Amygdala (tissue), 56 donors: ENCODE results near the gene INTS1.
"Not testable (repeated sequence)": the region's sequence is repeated elsewhere in the genome, so short reads cannot be mapped to it uniquely, and the experiment has no call there.

Source experiments
- DNase-seq, 56 donors: peaks; one replicate each; lab custom pipeline; 2025; lab: John Stamatoyannopoulos, UW

The INTS1 gene

DNA sequence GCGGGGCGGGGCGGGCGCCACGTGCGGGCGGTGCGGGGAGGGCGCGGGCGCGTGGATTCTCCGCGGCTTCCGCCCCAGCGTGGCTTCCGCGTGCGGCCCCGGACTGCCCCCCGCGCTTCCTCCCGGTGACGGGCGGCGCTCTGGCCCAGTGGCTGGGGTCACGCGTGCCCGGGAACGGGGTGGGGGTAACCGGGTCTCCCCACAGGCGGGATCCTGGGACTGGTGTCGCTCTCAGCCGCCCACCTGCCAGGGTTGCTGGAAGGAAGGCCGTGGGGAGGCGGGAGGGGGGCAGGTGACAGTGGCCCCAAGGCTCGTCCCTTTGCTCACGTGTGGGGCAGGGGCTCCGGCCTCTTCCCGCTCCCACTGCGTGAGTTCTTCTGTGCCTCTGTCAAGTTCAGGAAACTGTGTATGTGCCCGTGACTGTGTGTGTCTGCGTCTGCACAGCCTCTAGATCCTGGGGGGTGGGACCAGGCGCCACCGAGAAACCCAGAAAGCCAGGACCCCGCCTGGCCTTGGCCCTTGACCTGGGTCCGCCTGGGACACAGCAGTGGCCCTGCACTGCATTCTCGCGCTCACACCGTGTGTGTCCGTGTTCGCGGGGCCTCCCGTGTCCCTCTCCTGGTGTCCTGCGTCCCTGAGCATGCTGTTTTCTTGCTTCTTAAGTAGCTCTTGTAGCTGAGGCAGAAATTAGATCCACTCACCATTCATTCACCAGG is 27.2 kb upstream of the INTS1 start:
- DNase-seq = peak in 11 of 56 donors; percentile 17 to 52 (median 40)

DNA sequence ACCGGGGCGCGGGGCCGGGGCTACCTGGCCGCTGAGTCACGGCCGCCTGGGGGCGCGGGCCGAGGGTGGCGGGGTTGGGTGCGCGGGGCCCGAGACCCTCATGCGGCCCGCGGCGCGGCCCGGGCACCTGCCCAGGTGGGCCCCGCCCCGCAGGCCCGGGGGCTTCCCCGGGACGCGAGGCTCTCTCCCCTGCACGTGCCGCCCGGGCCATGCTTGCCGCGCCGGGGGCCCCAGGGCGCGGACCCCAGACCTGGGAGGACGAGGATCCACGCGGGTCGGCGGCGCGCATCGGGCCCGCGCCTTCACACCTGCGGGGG is 26.7 kb upstream of the INTS1 start:
- DNase-seq = no peak

DNA sequence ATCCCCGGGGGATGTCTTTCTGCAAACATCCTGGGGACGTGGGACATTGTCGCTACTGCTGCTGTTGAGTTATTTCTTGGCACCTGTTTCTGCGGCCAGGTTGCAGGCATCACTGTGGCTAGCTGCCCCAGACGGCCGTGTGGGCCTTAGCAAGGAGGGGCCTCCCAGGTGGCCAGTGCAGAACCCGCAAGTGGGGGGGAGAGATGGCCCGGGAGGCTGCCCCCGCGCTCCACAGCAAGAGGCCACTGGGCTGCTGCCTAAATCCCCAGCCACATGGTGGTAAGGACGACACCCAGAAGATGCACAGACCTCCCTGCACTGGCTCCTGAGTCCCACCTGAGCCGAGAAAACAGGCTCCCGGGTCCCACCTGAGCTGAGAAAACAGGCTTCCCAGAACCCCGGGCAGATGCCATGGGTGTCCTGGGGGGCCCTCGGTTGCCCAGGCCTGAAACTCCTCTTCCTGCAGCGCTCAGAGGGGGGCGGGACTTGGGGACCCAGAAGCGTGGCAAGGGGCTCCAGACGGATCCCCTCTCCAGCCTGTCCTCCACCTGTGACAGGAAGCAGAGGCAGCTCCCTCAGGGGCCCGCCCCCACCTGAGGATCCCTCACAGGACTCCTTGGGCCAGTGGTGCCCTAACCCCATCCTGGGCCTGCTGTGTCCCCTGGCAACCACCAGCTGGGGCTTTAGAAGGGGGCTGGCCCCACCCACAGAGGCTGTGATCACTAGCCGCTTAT is 25.4 kb upstream of the INTS1 start:
- no peak for DNase-seq

DNA sequence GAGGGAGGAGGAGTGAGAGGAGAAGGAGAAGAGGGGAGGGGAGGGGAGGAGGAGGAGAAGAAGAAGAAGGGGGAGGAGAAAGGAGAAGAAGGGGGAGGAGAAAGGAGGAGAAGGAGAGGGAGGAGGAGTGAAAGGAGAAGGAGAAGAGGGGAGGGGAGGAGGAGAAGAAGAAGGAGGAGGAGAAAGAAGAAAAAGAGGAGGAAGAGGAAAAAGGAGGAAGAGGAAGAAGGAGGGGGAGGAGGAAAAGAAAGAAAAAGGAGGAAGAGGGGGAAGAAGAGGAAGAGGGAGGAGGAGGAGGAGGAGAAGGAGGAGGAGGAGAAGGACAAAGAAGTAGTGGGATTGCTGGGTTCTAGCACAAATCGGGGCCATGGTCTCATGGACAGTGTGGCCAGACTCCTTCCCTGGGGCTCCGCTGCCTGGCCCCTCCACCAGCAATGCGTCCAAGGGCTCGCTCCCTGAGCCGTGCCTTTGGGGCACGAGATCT is 22.1 kb upstream of the INTS1 start:
- DNase-seq = no peak

DNA sequence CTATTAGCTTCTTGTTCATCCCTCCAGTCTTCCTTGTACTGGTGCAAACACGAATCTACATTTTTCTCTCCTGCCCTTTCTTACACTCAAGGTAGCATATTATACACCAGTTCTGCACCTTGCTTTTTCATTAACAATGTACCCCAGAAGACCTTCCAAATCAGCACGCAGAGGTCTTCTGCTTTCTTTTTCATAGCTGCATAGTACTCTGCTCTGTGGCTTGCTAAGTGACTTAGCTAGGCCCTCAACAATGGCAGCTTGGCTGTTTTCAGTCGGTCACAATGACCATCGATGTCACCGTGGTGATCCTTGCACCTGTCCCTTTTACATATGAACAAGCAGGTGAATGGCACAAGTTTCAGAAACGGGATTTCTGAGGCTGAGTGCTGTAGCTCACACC is 21.2 kb upstream of the INTS1 start:
- no peak for DNase-seq

DNA sequence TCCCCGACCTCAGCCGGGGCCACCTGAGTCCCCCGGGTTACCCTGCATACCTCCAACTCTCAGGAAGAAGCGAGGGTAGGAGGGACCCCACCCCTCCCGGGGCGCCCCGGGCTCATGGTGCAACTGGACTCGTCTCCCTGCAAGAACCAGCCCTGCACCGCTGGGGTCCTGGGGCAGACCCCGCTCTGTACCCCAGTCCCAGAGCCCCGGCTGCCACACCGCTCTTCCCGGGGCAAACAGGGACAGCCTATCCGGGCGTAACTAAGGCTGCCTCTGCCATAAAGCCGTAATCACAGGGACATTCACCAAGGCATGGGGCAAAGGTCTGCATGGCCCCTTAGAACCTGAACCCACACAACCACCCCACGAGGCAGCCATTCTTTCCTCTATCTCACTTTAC is 19.7 kb upstream of the INTS1 start:
- no peak for DNase-seq

DNA sequence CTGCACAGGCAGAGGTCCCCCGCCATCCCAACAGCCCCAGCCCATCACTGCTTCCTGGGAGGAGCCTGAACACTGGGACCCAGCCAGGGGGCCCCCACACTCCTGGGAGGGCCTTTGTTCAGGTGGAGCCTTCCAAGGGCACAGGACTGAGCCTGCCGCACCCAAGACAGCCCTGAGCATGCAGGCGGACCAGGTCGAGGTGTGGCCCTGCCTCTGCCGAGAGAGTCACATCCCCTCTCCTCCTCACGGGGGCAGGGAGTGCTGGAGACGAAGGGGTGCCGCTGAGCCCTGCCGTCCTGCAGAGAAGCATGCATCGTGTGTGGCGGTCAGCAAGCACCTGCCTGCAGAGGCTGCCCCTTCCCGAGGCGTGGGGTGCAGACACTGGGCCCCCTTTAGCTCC is 19.0 kb upstream of the INTS1 start:
- no peak for DNase-seq

DNA sequence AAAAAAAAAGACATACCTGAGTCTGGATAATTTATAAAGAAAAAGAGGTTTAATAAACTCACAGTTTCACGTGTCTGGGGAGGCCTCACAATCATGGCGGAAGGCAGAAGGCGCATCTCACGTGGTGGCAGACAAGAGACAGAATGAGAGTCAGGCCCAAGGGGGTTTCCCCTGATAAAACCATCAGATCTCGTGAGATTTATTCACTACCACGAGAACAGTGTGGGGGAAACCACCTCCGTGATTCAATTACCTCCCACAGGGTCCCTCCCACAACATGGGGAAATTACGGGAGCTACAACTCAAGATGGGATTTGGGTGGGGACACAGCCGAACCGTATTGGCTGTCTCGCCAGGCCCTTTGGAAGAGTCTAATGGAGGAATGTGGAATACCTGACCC is 17.3 kb upstream of the INTS1 start:
- DNase-seq = no peak

DNA sequence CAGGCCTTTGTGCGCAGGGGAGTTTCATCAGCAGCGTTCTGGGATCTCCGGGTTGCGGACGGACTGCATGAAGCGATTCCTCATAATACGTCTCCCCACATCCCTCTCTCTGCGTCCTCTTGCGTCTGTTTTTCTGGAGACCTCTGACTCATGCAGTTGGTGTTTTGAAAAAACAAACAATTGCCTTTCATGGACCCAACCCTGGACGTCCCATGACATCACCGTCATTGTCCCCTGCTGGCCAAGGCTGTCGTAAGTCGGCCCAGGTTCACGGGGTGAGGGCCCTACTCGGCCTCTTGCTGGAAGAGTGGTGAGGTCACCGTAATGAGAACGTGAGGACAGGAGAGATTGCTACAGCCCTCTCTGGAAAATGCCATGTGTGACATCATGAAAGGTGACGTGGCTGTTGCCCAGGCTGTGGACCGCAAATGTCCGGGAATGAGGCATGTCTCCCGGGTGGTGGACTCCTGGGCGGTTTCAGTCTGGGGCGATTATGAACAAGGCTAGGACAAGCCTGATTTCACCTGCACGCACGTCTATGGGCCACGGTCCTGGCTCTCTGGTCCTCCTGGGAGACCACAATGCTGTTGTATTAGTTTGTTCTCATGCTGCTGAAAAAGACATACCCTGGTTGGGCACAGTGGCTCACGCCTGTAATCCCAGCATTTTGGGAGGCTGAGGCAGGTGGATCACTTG is 16.5 kb upstream of the INTS1 start:
- DNase-seq = no peak

DNA sequence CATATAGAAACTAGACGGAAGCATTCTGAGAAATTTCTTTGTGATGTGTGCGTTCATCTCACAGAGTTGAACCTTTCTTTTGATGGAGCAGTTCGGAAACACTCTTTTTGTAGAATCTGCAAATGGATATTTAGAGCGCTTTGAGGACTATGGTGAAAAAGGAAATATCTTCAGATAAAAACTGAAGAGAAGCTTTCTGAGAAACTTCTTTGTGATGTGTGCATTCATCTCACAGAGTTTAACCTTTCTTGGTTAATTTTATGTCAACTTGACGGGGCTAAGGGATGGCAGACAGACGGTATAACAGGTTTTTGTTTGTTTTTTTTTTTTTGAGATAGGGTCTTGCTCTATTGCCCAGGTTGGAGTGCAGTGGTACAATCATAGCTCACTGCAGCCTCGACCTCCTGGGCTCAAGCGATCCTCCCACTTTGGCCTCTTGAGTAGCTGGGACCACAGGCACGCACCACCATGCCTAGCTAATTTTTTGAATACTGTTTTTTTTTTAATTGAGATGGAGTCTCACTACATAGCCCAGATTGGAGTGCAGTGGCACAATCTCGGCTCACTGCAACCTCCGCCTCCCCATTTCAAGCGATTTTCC is 15.2 kb upstream of the INTS1 start:
- DNase-seq = not testable (repeated sequence)

DNA sequence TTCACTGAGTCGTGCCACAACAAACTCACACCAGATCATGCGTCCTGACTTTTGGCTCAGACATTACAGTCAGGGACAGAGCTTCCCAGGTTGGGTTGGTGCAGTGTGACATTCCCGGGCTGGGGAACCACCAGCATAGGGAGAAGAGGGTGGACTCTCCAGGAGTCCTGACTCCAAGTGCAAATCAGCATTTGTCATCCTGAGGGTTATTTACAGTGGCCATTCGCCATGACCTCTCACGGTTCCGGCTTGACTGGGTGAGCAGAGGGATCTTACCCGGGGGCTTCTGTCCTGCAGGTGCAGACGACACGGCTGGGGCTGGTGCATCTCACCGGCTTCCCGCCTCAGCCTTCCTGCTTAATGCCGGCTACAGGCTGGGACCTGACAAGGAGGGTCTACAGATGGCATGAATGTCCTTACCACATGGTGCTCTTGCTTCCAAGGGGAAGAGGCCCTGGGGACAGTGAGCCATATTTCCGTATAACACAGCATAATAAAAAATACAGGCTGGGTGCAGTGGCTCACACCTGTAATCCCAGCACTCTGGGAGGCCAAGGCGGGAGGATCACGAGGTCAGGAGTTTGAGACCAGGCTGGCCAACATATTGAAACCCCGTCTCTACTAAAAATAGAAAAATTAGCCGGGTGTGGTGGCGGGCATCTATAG is 12.5 kb upstream of the INTS1 start:
- DNase-seq = no peak

DNA sequence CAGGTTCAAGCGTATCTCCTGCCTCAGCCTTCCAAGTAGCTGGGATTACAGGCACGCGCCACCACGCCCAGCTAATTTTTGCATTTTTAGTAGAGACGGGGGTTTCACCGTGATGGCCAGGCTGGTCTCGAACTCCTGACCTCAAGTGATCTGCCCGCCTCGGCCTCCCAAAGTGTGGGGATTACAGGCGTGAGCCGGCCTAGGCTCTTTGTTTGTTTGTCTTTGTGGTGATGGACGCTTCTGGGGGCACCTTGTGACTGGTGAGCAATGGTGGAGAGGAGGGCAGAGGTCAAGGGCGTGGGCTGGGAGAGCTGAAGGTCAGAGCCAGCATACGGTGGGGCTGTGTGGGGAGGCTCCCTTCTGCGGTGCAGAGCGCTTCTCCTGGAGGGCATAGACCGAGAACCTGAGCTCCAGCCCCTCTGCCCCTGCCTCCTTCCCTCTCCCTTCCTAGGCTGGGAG is 11.3 kb upstream of the INTS1 start:
- not testable (repeated sequence) for DNase-seq

DNA sequence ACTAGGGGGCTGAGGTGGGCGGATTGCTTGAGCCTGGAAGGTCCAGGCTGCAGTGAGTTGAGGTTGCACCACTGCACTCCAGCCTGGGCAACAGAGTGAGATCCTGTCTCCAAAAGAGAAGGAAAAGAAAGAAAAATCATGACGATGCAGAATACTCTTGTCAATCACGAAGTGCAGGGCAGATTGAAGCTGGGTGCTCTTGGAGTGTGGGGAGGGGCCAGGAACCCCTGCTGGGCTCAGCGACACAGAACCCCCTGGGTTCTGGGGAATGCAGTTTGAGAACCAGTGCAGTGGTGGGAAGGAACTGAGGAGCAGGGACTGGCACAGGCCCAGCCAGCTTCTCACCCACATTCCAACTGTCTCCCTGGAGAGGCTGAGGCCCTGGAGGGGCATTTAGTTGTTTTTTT is 10.8 kb upstream of the INTS1 start:
- DNase-seq = peak in 2 of 56 donors; percentile 6 to 16

DNA sequence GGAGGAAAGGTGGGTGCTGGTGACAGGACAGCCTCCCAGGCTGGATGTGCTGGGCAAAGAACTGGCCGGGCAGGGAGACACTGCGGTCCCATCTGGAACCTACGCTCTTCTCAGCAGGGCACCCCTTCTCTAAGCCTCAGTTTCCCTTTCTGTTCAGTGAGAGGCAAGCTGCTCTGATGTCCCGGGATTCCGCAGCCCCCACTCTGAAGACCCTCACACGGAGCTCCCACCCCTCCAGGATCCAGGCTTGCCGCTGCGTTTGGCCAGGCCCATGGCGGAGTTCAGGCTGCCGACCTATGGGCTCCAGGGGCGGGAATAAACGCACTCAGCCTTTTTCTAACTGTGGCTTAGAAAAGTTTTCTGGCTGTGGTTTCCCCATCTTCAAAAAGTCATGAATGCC is 10.2 kb upstream of the INTS1 start:
- DNase-seq = no peak

DNA sequence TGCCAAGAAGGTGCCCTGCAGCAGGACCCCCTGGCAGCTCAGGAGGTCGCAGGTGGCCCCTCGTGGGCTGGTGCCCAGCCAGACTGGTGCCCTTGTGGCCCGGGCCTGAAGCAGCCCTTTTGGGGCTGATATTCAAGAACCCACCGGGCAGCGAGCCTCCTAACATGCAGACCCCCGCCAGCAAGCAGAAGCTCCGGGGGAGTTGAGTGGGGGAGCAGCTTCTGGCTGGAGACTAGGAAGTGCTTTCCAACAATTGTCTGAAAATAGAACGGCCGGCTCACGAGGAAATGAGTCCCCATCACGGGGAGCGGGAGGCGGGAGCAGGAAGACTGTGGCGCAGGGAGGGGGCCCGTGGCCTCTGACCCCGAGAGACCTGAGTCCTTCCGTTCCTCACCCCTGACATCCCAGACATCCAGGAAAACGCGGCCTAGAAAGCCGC is 9.5 kb upstream of the INTS1 start:
- peak in 21 of 56 donors; percentile 20 to 73 (median 46) for DNase-seq

DNA sequence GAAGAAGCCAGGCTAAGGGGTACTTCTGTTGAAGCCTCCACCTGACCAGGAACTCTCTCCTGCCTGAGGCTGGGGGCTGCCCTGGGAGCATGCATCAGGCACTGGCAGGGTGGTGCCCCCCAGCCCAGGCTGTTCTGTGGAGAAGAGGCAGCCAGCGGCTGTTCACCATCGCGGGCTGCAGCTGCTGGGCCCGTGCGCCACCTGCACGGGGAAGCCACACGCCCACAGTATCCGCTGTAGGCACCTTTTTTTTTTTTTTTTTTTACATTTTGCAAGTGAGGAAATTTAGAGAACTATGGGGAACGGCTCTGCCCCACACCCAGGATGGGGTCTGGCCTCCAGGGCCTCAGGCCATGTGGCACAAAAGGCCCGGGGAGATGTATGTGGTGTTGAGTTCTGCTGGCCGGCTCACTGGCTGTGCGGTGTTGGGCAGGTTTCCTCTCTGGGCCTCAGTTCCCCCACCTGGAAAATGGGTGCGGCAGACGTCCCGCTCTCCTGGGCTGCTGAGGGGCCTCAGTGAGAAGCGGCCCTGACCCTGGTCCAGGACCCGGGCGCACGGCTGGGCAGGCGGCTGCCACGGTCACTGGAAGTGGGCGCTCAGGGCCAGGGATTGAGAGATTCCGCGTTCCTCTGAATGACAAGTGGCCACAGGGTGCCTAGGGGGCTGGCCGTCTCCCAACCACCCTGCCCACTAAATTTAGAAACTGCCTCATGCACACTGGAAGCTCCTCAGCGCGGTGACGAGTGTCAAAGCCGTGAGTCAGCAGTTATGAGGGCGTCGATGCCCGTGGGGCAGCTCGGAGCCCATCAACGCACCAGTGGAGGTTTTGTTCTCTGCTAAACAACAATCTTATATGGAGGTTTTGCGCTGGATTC is 8.8 kb upstream of the INTS1 start:
- DNase-seq = peak in 31 of 56 donors; percentile 16 to 74 (median 47)

DNA sequence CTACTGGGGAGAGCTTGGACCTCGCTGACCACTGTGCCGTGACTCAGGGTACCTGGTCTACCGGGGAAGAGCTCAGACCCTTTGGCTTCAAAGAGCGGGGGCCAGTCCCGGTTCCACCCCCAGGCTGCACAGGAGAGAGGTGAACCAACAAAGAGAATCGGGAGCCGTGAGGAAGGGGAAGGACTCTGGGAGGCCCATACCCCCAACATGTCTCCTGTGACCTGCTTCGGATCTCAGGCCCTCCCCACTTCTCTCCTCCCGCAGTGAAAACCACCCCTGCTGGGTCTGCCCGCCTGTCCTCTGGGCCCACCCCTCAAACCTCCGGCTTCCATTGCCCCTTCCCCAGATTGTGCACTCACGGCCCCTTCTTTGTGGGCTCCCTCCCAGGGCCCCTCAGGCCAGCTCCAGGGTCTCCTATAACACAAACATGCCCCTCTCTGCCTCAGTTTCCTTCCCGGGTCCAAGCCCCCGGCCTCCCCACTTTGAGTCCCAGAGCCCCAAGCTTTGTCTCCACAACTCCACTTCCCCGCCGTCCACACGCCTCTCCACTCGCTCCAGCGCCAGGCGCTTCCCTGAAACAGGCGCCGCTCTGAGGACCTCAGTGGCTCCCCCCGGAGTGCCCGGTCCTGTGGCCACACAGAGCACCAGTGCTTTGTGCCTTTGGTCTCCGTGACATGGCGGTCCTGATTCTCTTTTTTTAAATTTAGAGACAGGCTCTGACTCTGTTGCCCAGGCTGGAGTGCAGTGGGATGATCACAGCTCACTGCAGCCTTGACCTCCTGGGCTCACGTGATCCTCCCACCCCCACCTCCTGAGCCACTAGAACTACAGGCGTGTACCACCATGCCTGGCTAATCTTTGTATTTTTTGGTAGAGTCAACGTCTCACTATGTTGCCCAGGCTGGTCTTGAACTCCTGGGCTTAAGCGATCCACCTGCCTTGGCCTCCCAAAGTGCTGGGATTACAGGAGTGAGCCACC is 7.5 kb upstream of the INTS1 start:
- no peak for DNase-seq

DNA sequence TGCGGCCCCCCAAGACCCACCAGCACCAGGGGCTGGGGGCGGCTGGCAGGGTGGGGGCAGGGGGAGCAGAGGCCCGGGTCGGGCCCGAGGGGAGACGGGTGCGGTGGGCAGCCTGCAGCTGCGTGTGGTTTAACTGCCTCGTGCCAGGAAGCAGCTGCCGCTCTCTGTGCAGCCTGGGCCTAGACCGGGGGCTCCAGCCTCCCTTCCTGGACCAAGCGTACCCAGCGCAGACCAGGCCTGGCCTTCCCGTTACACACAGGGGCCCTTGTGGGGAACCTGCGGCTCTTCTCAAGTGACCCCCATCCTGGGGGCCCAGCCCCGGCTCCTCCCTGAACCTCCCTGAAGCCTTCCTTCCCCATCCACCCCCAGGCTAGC is 6.6 kb upstream of the INTS1 start:
- no peak for DNase-seq
